Spinal cord (tissue), 10 donors: ENCODE data around the gene LTBP1. TPM values are rescaled to one million over a fixed set of nuclear protein-coding genes. Genes with fewer than 3 reads are reported as not detected.

Experiments used
- DNase-seq, 6 donors: peaks; one replicate each; pipeline versions ENCODE4 v3.0.0 to v3.0.0-alpha.2; 2013 to 2015; ENCODE audit warnings: low spot score in 6 of 6, low read depth in 4 of 6
- H3K27ac ChIP-seq: one replicate; pipeline ENCODE4 v1.5.1; 2013; ENCODE audit warnings: low read depth, low read length, control low read depth
- H3K27me3 ChIP-seq: one replicate; pipeline ENCODE4 v1.6.1; 2013; ENCODE audit warnings: low read length; ENCODE audit not compliant: control insufficient read depth, insufficient read depth
- H3K36me3 ChIP-seq: one replicate; pipeline ENCODE4 v1.6.1; 2013; ENCODE audit warnings: low read length; ENCODE audit not compliant: control insufficient read depth, insufficient read depth
- H3K4me1 ChIP-seq: one replicate; pipeline ENCODE4 v1.6.1; 2013; ENCODE audit warnings: low read length; ENCODE audit not compliant: control insufficient read depth, insufficient read depth
- H3K4me3 ChIP-seq: one replicate; pipeline ENCODE4 v1.5.1; 2013; ENCODE audit warnings: low read depth, low read length, control low read depth
- H3K9me3 ChIP-seq: one replicate; pipeline ENCODE4 v1.6.1; 2013; ENCODE audit warnings: low read length; ENCODE audit not compliant: control insufficient read depth, insufficient read depth
- WGBS: methylation state at CpG from one replicate; pipeline ENCODE4 v1.1.5; 2013; ENCODE audit warnings: missing lambda C conversion rate; ENCODE audit not compliant: insufficient coverage; 5-methylcytosine and 5-hydroxymethylcytosine counted together
- polyA plus RNA-seq, 2 donors: library from polyadenylated mRNA; unstranded; fragments of 120-200 nt; gene quantifications; one replicate each; pipeline ENCODE4 v1.2.1, GENCODE V29; 2013; ENCODE audit not compliant: insufficient read length in 2 of 2
- total RNA-seq, 2 donors: library from RNA; depleted of rRNA in 1 of 2; stranded (reverse); fragments of 120-200 nt in 1 of 2; fragments of >200 nt in 1 of 2; gene quantifications; one replicate each; pipeline versions ENCODE4 v1.2.3 to v1.2.4, GENCODE V29; 2013 to 2014
- donor health status: healthy.

Gene LTBP1
- total and polyA plus RNA-seq, 4 donors = 22.7 to 83.0 (median 51.7) TPM

GRCh38 chr2:33425161-33425560, 478.4 kb downstream of the LTBP1 start:
- Histone ChIP-seq H3K27ac (no peak overlapping the region), H3K36me3 (no peaks in the 10 kb centered on the region), H3K9me3 (peaks cover 2% of the 10 kb centered on the region), H3K4me3 (no peak overlapping the region), H3K27me3 (no peaks in the 10 kb centered on the region), H3K4me1 (no peaks in the 10 kb centered on the region)
- no CpG with 5 or more reads among the region's 1 CpG for WGBS
- DNase-seq = no peak

- H3K9me3 ChIP-seq = peaks cover 2% of the 10 kb centered on the region
- WGBS = no CpG with 5 or more reads among the region's 1 CpG
These were observed 478.9 kb downstream of the LTBP1 start for GRCh38 chr2:33425586-33426031.

GRCh38 chr2:33426666-33427231, 480.0 kb downstream of the LTBP1 start:
- H3K9me3 ChIP-seq = peaks cover 2% of the 10 kb centered on the region
- no peak overlapping the region for H3K4me3 ChIP-seq
- no peak overlapping the region for H3K27ac ChIP-seq
- H3K36me3 ChIP-seq = no peaks in the 10 kb centered on the region
- no peaks in the 10 kb centered on the region for H3K4me1 ChIP-seq
- no peaks in the 10 kb centered on the region for H3K27me3 ChIP-seq
- DNase-seq = no peak
- WGBS = no CpG with 5 or more reads among the region's 3 CpGs

More at GRCh38 chr2:33425586-33426031, 478.9 kb downstream of the LTBP1 start:
- Histone ChIP-seq H3K4me3 (no peak overlapping the region), H3K4me1 (no peaks in the 10 kb centered on the region), H3K27ac (no peak overlapping the region), H3K36me3 (no peaks in the 10 kb centered on the region), H3K27me3 (no peaks in the 10 kb centered on the region)
- no peak for DNase-seq

GRCh38 chr2:33430077-33430476, 483.3 kb downstream of the LTBP1 start:
- DNase-seq = no peak
- Histone ChIP-seq H3K27ac (no peak overlapping the region), H3K27me3 (no peaks in the 10 kb centered on the region), H3K4me1 (peaks cover 6% of the 10 kb centered on the region), H3K4me3 (no peak overlapping the region), H3K36me3 (no peaks in the 10 kb centered on the region), H3K9me3 (peaks cover 2% of the 10 kb centered on the region)
- no CpG with 5 or more reads among the region's 3 CpGs for WGBS

GRCh38 chr2:33430856-33431255, 484.1 kb downstream of the LTBP1 start:
- Histone ChIP-seq H3K36me3 (no peaks in the 10 kb centered on the region), H3K9me3 (peaks cover 2% of the 10 kb centered on the region), H3K27ac (no peak overlapping the region), H3K4me3 (no peak overlapping the region), H3K27me3 (no peaks in the 10 kb centered on the region), H3K4me1 (peaks cover 6% of the 10 kb centered on the region)
- WGBS = no CpG with 5 or more reads among the region's 1 CpG
- DNase-seq = no peak

GRCh38 chr2:33432871-33433270, 486.1 kb downstream of the LTBP1 start:
- Histone ChIP-seq H3K4me3 (no peak overlapping the region), H3K27ac (no peak overlapping the region), H3K27me3 (no peaks in the 10 kb centered on the region), H3K36me3 (no peaks in the 10 kb centered on the region), H3K4me1 (peaks cover 6% of the 10 kb centered on the region), H3K9me3 (peaks cover 2% of the 10 kb centered on the region)
- 67% methylated on average over 2 of the region's 2 CpGs for WGBS
- no peak for DNase-seq

GRCh38 chr2:33433279-33434235, 486.8 kb downstream of the LTBP1 start:
- Histone ChIP-seq H3K4me1 (peaks cover 6% of the 10 kb centered on the region), H3K9me3 (peaks cover 2% of the 10 kb centered on the region), H3K4me3 (no peak overlapping the region), H3K27me3 (no peaks in the 10 kb centered on the region), H3K27ac (peak overlapping the region; percentile 29), H3K36me3 (no peaks in the 10 kb centered on the region)
- peak in 1 of 6 donors; percentile 48 for DNase-seq
- WGBS = 69% methylated on average over 2 of the region's 7 CpGs

- Histone ChIP-seq H3K9me3 (no peaks in the 10 kb centered on the region), H3K27ac (no peak overlapping the region), H3K4me3 (no peak overlapping the region), H3K4me1 (peaks cover 6% of the 10 kb centered on the region), H3K36me3 (no peaks in the 10 kb centered on the region), H3K27me3 (no peaks in the 10 kb centered on the region)
- DNase-seq = no peak
- WGBS = no CpG with 5 or more reads among the region's 8 CpGs
These were observed 488.8 kb downstream of the LTBP1 start for GRCh38 chr2:33435518-33435917.

- no peaks in the 10 kb centered on the region for H3K36me3 ChIP-seq
- peaks cover 6% of the 10 kb centered on the region for H3K4me1 ChIP-seq
- 67% methylated on average over 1 of the region's 1 CpG for WGBS
- H3K27ac ChIP-seq = no peak overlapping the region
- no peak for DNase-seq
- peak overlapping the region; percentile 10 for H3K4me3 ChIP-seq
- H3K27me3 ChIP-seq = no peaks in the 10 kb centered on the region
- H3K9me3 ChIP-seq = no peaks in the 10 kb centered on the region
These were observed 489.3 kb downstream of the LTBP1 start for GRCh38 chr2:33436083-33436482.
